H54 (cell line): ENCODE data around the gene APBA2.
A peak's percentile ranks its signal among the peaks of the same experiment; 100 is the strongest.

Experiments used
- DNase-seq: peaks from one replicate; pipeline ENCODE4 v3.0.0; 2011; ENCODE audit warnings: low spot score, mixed read lengths; ENCODE audit not compliant: insufficient read length
- FAIRE-seq: peaks from 3 replicates; lab custom pipeline; 2011; peaks lifted over from hg19 to GRCh38; lab: Jason Lieb, UNC
- POLR2A ChIP-seq: IDR thresholded peaks from 2 replicates; pipeline ENCODE4 v1.6.1; 2011; ENCODE audit warnings: low read depth, mild to moderate bottlenecking, low read length

The APBA2 gene

DNA sequence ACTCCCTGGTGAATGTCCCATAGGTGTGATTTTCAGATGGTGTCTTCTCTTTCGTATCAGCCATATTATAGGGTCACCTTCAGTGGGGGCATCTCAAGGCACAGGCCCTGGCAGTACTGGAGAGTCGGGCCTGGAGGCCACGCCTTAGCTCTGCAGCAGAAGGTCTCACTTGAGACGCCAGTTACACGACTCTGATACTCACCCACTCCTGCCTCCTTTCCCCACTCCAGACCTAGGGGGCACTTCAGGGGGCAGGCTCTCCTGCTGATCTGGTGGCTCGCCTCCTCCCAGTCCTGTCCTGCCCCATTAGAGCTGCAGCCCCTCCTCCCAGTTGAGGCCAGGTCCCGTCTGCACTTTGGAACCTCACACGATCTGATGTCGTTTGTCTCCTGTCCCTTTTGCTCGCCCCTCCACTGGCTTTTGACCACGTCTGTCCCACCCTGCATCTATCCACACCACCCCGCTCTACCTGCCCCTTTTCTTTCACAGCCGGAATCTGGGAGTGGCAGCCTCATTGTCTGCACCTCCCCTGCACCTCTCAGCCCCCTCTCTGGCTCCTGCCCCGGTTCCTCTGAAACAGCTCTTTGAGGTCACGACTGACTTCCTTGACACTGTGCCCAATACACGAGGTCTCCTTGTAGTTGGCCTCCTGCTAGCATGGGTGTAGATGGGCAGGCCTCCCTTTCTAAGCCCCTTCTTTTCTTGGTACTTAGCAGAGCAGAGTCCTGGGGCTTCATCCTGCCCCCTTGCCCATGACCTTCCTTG is 201.9 kb downstream of the APBA2 start:
- DNase-seq (no peak), FAIRE-seq (no peak)
- no peak for TF ChIP-seq POLR2A

DNA sequence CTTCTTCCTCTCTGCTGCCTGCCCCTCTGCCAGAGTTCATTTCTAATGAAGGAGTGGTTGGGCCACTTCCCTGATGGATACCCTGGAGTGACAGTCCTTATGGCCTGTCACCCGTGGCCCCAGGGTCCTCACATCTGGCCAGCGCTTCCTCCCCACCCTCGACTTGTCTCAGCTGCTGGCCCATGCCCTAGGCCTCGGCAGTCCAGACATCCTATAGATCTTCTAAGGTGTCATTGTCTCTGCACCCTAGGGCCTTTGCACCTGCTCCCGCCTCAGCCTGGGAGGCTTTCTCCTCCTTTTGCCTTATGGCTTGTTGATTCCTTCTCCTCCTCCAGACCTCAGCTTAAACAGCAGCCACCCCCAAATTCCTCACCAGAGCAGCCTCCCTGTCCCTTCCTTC is 202.9 kb downstream of the APBA2 start:
- FAIRE-seq (no peak), DNase-seq (no peak)
- no peak for TF ChIP-seq POLR2A

DNA sequence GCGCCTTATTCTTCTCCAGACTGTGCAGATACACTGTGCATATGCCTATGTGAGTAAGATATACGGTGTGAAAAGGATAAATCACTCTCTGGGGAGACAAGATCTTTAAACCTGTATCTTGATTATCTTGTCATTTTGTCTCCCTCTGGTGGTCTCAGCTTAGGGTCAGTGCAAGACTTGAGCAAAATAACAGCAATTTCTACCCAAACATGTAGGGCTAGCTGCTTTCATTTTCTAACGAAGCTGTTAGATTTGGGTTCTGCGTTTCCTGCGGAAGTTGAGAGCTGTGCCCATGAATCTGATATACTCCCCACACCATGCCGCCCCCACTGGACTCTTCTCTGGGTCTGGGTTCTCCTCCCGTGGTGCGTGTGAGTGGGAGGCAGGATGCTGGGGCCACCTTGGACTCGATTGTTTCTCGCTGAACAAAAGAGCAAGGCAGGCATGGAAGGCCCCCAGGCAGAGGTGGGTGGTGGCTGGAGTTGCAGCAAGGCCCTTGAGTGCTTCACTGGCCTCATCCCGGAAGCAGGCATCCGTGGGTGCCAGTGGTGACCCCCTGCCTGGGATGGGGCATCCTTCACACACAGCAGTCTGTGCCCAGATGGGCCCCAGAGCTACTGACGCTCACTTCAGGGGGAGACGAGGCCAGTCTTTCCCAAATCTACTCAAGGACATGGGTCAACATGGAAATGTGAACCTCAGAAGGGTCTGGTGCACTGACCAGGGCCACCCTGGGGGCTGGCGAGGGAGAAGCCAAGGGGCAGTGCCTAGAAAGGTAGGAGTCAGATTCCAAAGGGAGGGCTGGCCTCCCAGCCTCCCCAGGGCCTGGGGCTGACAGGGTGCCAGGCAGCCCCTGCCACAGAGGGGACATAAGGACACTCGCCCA is 204.2 kb downstream of the APBA2 start:
- TF ChIP-seq POLR2A: no peak
- DNase-seq: no peak
- FAIRE-seq: no peak

DNA sequence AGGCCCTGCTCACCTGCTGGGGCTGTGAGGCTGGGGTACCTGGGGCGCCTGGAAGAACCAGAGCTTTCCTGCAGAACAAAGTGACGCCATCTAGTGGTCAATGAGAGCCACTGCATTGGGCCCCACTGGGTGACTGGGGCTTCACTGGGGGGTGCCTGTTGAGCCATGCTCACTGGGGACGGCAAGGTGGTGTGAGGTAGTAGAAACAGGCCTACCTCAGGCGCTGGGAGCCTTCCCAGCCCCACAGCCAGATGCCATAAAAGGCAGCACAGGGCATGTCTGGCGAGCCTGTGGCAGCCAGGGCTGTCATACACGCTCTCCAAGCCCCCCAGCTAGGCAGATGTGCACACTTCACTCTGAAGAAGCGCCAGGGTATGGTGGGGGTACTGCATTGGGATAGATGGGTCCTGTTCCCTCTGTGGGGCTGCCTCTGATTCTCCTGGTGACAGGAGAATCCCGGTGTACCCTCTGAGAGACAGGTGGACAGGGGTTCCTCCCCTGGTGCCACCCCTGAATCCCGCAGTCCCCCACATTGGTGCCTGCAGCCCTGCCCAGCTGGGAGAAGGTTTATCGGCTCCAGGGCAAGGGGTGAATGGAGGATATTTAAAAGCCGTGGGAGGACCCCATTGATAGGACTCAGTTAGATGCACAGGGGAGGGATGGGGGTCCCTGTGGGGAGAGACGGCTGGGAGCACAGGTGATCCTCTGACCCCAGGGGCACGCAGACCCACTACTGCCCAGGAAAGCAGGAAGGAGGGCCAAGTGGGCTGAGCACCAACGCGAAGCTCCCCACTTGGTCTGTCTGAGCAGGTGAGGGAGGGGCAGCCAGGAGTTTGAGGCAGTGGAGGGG is 205.1 kb downstream of the APBA2 start:
- no peak for FAIRE-seq
- no peak for TF ChIP-seq POLR2A
- peak; percentile 59 for DNase-seq

DNA sequence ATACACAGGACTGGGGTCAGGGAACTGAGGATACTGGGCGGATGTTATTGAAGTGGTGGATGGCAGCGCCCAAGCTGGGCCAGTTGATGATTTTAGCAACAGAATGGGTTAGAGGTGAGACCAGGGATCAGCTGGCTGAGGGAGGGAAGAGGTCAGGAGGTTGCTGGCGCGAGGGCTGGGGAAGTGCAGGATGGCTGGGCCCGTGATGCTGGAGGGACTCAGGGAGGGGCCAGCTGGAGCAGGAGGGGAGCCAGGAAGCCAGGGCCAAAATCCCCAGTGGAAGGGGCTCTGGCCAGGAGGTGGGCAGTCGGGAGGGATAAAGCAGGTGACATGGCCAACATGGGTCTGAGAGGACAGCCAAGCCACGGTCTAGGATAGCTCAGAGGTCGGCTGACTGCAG is 205.9 kb downstream of the APBA2 start:
- no peak for FAIRE-seq
- no peak for TF ChIP-seq POLR2A

DNA sequence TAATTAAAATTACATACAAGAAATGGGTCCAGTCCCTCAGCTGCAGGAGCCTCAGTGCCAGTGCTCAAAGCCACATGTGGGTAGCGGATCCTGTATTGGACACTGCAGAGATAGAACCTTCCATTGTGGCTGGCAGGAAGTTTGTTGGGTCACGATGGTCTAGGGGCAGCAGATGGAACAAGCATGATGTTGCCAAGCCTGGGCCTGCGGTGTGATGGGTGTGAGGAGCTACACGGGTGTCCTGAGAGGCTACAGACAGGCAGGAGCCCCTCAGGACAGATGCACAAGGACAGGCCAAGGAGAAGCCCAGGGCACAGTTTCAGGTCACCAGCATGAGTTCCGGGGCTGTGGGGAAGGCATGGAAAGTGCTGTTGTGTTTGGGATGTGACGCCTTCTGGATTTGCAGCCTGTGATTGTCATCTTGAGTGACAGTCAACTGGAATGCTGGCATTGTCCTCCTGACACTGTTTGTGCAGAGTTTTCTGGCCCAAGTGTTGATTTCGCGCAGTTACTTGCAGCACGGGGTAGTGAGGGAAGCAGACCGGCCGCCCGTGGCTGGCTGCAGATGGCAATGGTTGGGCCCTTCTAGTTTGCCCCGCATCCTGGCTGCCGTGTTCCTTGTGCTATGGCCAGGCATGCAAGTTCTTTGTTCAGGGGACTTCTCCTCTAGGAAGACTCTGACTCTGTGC is 206.7 kb downstream of the APBA2 start:
- no peak for FAIRE-seq
- DNase-seq: no peak
- no peak for TF ChIP-seq POLR2A

More for the DNA sequence above, 205.9 kb downstream of the APBA2 start:
- no peak for DNase-seq

DNA sequence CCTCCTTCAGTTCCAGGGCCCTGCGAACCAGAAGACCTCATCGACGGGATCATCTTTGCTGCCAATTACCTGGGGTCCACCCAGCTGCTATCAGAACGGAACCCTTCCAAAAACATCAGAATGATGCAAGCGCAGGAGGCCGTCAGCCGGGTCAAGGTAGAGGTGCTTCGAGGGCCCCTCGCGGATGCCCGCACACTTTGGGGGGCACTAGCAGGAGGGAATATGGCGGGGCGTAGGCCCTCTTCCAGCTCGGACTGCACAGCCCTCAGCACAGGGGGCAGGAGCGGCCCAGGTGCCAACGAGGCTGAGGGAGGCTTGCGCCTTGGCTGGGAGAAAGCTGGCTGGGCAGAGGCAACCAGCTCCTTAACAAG is 207.3 kb downstream of the APBA2 start:
- FAIRE-seq (no peak), DNase-seq (no peak)
- TF ChIP-seq POLR2A: no peak

DNA sequence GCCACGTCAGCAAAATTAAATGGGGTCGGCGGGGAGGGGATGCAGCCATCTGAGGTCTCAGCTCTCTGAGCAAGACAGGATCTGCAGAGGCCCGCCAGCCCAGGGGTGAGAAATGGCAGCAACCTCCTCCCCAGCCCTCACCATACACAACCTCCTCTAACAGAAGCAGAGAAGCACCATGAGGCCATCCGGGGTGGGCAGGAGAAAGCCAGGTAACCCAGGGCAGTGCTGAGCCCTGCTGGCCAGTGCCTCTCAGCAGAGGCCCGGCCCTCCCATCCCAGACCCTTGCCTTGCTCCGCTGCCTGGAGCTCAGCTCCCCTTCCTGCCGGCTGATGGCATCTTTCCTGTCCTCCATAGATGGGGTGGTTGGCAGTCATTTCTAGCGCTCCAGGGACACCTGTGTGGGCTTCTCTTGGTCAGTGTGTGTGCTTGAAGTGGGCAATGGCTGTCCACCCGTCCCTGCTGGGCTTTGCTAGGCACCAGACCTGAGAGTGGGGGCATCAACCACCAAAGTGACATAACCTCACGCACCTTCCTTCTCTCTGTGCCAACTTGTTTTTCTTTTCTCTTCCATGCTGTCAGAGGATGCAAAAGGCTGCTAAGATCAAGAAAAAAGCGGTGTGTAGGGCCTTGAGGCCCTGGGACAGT is 208.0 kb downstream of the APBA2 start:
- FAIRE-seq (no peak), DNase-seq (no peak)
- no peak for TF ChIP-seq POLR2A

DNA sequence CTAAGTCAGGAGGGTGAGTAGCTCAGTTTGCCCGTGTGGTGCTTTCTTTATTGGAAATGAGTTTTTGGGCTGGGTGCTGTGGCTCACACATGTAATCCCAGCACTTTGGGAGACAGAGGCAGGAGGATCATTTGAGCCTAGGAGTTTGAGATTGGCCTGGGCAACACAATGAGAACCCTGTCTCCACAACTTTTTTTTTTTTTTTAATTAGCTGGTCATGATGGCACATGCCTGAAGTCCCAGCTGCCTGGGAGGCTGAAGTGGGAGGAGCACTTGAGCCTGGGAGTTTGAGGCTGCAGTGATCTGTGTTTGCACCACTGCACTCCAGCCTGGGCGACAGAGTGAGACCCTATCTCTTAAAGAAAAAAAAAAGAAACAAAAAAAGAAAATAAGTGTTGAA is 208.9 kb downstream of the APBA2 start:
- no peak for FAIRE-seq
- TF ChIP-seq POLR2A: no peak
- no peak for DNase-seq

DNA sequence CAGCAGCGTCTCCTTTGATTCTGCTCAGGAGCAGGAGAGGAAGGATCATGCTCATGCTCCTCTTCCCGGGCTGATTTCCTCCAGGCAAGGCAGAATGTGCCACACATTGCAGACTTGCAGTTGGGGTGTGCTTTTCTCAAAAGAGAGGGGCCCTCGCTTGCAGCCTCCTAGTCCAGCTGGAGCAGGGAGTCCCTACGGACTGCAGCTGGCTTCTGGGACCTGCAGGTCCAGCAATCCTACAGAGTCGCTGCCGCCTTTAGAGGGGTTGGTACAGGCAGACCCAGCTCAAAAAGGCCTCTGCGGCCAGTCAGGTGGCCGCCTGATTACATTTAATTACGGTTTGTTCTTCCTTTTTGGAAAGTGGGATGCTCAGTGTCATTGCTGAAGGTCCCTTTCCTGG is 210.0 kb downstream of the APBA2 start:
- FAIRE-seq (no peak), DNase-seq (no peak)
- no peak for TF ChIP-seq POLR2A

DNA sequence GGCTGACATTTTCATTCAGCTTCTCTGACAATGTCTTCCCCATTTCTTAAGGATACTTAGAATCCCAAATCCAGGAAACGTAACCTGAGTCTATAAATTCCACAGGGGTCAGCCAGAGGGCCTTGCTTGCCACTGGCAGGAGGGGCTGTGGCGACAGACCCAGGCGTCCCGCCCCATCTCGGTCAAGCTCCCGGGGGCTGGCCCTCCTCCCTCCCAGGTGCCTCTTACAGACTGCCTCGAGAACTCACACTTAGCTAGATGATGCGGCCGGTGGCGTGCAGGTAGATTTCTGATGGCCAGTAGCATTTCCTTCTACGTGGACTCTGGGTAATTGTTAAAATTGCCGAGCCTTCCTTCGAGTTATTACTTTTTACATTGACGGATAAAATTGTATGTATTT is 211.4 kb downstream of the APBA2 start:
- DNase-seq (no peak), FAIRE-seq (no peak)
- no peak for TF ChIP-seq POLR2A

DNA sequence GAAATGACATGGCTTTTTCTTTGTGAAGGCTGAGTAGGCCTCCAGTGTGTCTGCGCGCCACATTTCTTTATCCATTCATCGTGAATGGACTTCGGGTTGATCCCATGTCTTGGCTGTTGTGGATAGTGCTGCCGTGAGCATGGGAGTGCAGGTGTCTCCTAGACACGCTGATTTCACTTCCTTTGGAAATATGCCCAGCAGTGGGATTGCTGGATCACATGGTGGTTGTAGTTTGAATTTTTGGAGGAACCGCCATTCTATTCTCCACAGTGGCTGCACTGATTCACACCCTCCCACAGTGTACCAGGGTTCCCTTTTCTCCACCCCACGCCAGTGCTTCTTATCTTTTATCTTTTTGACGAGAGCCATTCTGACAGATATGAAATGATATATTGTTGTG is 212.2 kb downstream of the APBA2 start:
- TF ChIP-seq POLR2A: no peak
- DNase-seq (no peak), FAIRE-seq (no peak)

DNA sequence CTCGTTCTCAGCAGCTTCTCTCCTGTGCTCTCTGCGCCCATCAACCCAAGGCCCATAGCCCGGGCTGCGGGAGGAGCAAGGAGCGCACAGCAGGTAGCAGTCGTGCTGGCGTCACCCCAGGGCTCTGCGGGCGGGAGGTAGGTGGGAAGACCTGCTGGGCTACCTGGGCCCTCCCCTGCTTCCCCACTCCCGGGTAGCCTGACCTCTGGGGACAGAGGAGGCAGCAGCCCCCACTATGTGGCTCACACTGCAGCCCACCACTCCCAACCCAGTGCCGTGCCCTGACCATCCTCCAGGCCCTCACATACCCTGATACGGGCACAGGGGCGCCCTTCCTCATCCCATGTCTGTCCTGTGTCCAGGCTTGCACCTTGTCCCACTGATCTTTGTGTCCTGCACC is 212.9 kb downstream of the APBA2 start:
- DNase-seq (no peak), FAIRE-seq (no peak)
- TF ChIP-seq POLR2A: no peak
